Femur (tissue), 1 donor: ENCODE results near the gene GPATCH4.
A peak's percentile ranks its signal among the peaks of the same experiment; 100 is the strongest.

Experiments used
- DNase-seq: peaks from one replicate; pipeline ENCODE4 v3.0.0-alpha.2; 2017

The GPATCH4 gene

DNA sequence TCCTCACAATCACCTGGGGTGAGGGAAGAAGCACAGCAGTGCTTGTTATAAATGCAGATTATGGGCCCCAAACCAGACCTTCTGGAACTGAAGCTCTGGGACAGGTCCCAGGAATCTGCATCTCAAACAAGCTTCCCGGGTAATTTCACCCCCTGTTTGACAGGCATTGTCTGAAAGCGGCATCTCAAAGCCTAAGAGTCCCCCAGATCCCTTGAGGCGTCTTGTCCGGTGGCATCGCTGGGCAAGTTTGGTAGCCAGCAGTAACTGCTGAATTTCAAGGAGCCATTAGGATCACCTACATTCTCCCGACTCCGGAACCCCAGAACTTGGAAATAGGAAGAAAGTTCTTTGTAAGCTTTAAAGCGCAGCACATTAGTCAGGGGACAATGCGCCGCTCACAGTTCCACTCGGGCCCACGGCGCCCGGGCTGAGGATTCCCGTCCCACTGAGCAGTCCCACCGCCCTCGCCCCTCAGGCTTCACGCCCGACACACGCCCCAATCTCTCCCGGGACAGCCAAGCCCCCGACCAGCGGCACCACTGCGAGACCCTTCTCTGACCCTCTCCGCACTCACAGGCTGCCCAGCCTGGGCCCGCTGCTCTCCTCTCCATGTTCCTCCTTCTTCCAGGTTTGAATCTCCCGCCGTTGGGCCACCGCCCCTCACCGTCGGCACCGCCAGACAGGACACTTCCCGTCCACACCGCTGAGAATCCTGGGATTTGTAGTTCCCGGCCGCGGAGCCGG lies 29.2 kb downstream of the GPATCH4 start, which contains the start of gene IQGAP3:
IQGAP3 (minus strand) TSS at position 647 of the 744 bp plus-strand sequence; CDS start at position 611, 36 bp downstream.
- peak; percentile 91 for DNase-seq

- DNase-seq, result peak; percentile 33
Measured at GRCh38 chr1:156571261-156571852, 29.9 kb downstream of the GPATCH4 start.

DNA sequence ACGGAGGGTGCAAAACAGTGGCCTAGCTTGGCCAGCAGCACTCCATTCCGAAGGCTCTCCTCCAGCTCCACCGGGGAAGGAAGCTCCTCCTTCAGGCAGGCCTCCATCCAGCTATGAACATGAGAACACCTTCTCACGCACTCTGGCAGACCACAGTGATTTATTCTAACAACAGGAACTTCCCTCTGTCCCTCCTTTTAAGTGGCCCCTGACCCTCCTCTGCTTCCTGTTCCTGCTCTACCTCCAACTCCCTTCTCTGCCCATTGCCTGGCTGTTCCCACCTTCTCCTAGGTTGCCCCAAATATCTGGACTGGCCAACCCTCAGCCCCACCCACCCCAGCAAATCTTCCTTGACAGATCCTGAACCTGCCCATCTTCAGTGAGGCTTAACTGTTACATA lies 34.8 kb downstream of the GPATCH4 start:
- no peak for DNase-seq

DNA sequence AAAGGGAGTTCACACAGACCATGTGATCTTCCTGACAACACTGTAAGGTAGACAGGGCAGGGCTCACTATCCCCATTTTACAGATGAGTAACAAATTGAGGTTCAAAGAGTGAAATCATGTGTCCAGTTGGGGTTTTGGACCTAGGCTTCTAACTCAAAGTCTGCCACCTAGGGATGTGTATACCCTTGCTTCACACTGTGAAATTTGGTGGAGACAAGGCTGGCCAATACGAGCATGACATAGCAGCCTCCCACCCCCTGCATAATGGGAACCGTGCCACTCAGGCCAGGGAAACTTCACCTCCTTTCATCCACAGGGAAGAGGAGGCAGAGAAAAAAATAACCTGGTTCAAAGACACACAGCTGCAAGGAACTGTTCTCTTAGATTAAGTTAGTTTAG lies 35.8 kb downstream of the GPATCH4 start:
- DNase-seq, result no peak

DNA sequence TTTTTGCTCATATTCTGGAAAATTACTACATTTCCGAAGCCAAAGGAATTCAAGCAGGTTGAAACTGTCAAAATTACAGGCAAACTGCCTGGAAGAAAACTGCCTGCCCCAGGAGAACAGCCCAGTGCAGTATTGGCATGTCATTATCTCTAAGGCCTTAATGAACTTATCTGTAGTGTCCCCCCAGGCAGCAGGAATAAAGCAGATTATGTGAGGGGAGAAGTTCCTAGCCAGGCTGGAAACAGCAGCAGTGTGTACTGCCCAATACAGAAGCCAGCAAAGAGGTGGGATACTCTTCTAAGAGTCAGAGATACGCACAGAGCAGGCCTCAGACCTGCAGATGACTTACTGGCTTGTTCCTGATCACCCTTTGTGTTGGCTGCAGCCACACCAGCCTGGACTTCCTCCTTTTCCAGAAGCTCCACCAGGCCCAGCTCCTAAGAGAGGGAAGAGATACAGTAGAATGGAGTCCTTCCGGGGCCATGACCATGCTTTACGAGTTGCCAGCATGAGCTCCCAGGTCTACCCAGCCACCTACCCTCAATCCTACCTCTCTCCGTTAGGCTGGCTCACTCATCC lies 40.6 kb downstream of the GPATCH4 start:
- no peak for DNase-seq

- no peak for DNase-seq
Measured at GRCh38 chr1:156559797-156560385, 41.4 kb downstream of the GPATCH4 start.

GRCh38 chr1:156559086-156559796 lies 42.0 kb downstream of the GPATCH4 start:
- no peak for DNase-seq

- no peak for DNase-seq
Measured at GRCh38 chr1:156556354-156556753, 44.9 kb downstream of the GPATCH4 start.

GRCh38 chr1:156555715-156556114 lies 45.6 kb downstream of the GPATCH4 start:
- no peak for DNase-seq

DNA sequence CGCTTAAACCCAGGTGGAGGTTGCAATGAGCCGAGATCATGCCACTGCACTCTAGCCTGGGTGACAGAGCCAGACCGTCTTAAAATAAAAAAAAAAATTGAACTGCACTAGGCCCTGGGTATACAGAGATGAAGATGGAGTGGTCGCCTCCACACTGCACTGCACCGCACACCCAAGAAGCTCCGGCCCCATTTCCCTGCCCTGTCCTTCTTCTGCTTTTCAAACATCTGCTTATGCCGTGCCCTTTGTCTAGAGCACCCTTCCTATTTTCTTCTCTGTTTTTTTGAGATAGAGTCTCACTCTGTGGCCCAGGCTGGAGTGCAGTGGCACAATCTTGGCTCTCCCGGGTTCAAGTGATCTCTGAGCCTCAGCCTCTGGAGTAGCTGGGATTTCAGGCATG lies 46.3 kb downstream of the GPATCH4 start:
- no peak for DNase-seq

GRCh38 chr1:156553860-156554485 lies 47.3 kb downstream of the GPATCH4 start:
- DNase-seq, result no peak

GRCh38 chr1:156552937-156553336 lies 48.3 kb downstream of the GPATCH4 start:
- DNase-seq, result peak; percentile 41

- no peak for DNase-seq
Measured at GRCh38 chr1:156552518-156552917, 48.8 kb downstream of the GPATCH4 start.

- no peak for DNase-seq
Measured at GRCh38 chr1:156551869-156552268, 49.4 kb downstream of the GPATCH4 start.

GRCh38 chr1:156551066-156551643 lies 50.1 kb downstream of the GPATCH4 start:
- no peak for DNase-seq

- DNase-seq, result no peak
Measured at GRCh38 chr1:156550346-156550745, 50.9 kb downstream of the GPATCH4 start.

GRCh38 chr1:156549831-156550230 lies 51.4 kb downstream of the GPATCH4 start:
- DNase-seq, result no peak

DNA sequence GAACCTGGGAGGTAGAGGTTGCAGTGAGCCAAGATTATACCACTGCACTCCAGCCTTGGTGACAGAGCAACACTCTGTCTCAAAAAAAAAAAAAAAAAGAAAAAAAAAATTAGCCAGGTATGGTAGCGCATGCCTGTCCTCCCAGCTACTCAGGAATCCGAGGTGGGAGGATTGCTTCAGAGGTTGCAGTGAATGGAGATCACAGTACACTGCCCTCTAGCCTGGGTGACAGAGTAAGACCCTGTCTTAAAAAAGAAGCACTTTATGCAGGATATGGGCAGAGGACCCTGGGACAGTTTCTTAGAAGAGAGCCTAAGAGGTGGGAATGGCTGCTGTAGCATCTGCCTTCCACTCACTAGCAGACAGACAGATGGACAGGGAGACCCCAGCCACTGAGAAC lies 51.9 kb downstream of the GPATCH4 start:
- DNase-seq, result no peak

DNA sequence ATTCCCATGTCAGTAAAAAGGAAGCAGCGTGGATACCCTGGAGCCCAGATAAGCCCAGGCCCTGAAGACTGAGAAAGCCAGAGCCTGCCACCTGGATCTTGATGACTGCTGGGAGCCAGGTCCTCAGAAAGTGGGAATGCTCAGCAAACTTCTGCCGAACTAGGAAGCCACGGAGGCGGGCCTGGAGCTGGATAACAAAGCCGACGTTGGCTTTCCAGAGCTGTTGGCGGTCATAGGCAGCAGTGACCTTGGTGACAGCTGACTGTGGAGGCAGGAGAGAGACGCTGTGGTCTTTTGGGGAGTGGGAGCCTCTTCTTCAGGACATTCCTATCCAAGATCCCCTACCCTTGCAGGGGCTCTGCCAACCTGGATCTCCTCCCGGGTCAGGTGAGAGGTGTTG lies 53.3 kb downstream of the GPATCH4 start:
- no peak for DNase-seq

GRCh38 chr1:156547434-156547833 lies 53.8 kb downstream of the GPATCH4 start:
- no peak for DNase-seq

DNA sequence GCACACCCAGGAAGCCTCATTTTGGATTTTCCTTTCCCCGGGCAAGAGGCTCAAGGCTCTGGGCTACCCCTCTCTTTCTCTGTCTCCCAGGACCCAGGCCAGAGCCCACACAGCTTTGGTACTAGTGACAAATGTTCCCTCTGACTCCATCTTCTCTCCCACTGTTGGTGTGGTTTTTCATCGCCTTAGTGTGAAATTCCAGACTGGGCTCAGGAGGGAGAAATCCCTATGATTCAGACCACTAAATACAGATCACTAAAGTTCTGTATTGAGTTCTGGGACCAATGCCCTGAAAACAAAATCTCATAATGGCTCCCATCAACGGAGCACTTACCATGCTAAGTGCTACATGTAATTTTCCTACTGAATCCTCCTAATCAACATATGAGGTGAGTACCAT lies 55.0 kb downstream of the GPATCH4 start:
- DNase-seq, result no peak

- DNase-seq, result no peak
Measured at GRCh38 chr1:156544592-156545102, 56.6 kb downstream of the GPATCH4 start.
